ENCODE results near the gene FBXW2.

Gene FBXW2

GRCh38 chr9:120767451-120767850 is 25.8 kb downstream of the FBXW2 start:
- no peak for TF ChIP-seq EZH2phosphoT487 (IDR thresholded peaks at IDR 0.05; ENCODE audit: low read depth)
- TF ChIP-seq, protein P1, sequence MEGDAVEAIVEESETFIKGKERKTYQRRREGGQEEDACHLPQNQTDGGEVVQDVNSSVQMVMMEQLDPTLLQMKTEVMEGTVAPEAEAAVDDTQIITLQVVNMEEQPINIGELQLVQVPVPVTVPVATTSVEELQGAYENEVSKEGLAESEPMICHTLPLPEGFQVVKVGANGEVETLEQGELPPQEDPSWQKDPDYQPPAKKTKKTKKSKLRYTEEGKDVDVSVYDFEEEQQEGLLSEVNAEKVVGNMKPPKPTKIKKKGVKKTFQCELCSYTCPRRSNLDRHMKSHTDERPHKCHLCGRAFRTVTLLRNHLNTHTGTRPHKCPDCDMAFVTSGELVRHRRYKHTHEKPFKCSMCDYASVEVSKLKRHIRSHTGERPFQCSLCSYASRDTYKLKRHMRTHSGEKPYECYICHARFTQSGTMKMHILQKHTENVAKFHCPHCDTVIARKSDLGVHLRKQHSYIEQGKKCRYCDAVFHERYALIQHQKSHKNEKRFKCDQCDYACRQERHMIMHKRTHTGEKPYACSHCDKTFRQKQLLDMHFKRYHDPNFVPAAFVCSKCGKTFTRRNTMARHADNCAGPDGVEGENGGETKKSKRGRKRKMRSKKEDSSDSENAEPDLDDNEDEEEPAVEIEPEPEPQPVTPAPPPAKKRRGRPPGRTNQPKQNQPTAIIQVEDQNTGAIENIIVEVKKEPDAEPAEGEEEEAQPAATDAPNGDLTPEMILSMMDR (IDR thresholded peaks at IDR 0.05; ENCODE audit: low read depth, low read length): no peak
- no peaks in the 10 kb centered on the region for H3K79me2 ChIP-seq (ENCODE audit: low read length)
- 0 out of 2 replicates have a peak, but pooled peaks cover 5% of the 10 kb centered on the region for H3K4me1 ChIP-seq (ENCODE audit: low read length)
- no peak overlapping the region for H3K4me3 ChIP-seq (ENCODE audit: low read length)
- H3K9me3 ChIP-seq (ENCODE audit: insufficient read depth, low read length): no peaks in the 10 kb centered on the region
- no peak overlapping the region for H3K9ac ChIP-seq (ENCODE audit: low read length)
- no peaks in the 10 kb centered on the region for H4K20me1 ChIP-seq (ENCODE audit: insufficient read depth, low read length)
- no peak overlapping the region for H2AFZ ChIP-seq (ENCODE audit: low read depth, low read length)
- no peak overlapping the region for H3K27ac ChIP-seq (ENCODE audit: low read length)
- no peaks in the 10 kb centered on the region for H3K27me3 ChIP-seq (ENCODE audit: low read depth, low read length)
- H3K4me2 ChIP-seq (ENCODE audit: low read length): no peak overlapping the region
- H3K36me3 ChIP-seq (replicated peaks; ENCODE audit: low read depth, low read length): peaks cover 66% of the 10 kb centered on the region

GRCh38 chr9:120765910-120766425 is 27.2 kb downstream of the FBXW2 start:
- H4K20me1 ChIP-seq (ENCODE audit: insufficient read depth, low read length): no peaks in the 10 kb centered on the region
- H3K36me3 ChIP-seq (replicated peaks; ENCODE audit: low read depth, low read length): peaks cover 65% of the 10 kb centered on the region

GRCh38 chr9:120764476-120764875 is 28.7 kb downstream of the FBXW2 start:
- no peak overlapping the region for H3K4me2 ChIP-seq (ENCODE audit: low read length)
- no peak overlapping the region for H3K27ac ChIP-seq (ENCODE audit: low read length)
- no peak overlapping the region for H3K4me3 ChIP-seq (ENCODE audit: low read length)
- no peaks in the 10 kb centered on the region for H3K4me1 ChIP-seq (ENCODE audit: low read length)
- H3K36me3 ChIP-seq (replicated peaks; ENCODE audit: low read depth, low read length): peaks cover 60% of the 10 kb centered on the region
- no peaks in the 10 kb centered on the region for H3K79me2 ChIP-seq (ENCODE audit: low read length)
- no peak overlapping the region for H2AFZ ChIP-seq (ENCODE audit: low read depth, low read length)
- no peak overlapping the region for H3K9ac ChIP-seq (ENCODE audit: low read length)
- H3K27me3 ChIP-seq (ENCODE audit: low read depth, low read length): no peaks in the 10 kb centered on the region
- H3K9me3 ChIP-seq (ENCODE audit: insufficient read depth, low read length): no peaks in the 10 kb centered on the region
- no peaks in the 10 kb centered on the region for H4K20me1 ChIP-seq (ENCODE audit: insufficient read depth, low read length)
- TF ChIP-seq EZH2phosphoT487 (IDR thresholded peaks at IDR 0.05; ENCODE audit: low read depth): no peak
- TF ChIP-seq, protein P1 (IDR thresholded peaks at IDR 0.05; ENCODE audit: low read depth, low read length): no peak

More at GRCh38 chr9:120765910-120766425, 27.2 kb downstream of the FBXW2 start:
- no peaks in the 10 kb centered on the region for H3K79me2 ChIP-seq (ENCODE audit: low read length)
- no peaks in the 10 kb centered on the region for H3K9me3 ChIP-seq (ENCODE audit: insufficient read depth, low read length)
- H3K4me1 ChIP-seq (ENCODE audit: low read length): 0 out of 2 replicates have a peak, but pooled peaks cover 2% of the 10 kb centered on the region
- no peak overlapping the region for H2AFZ ChIP-seq (ENCODE audit: low read depth, low read length)
- H3K27me3 ChIP-seq (ENCODE audit: low read depth, low read length): no peaks in the 10 kb centered on the region
- no peak overlapping the region for H3K9ac ChIP-seq (ENCODE audit: low read length)
- no peak overlapping the region for H3K4me2 ChIP-seq (ENCODE audit: low read length)
- H3K4me3 ChIP-seq (ENCODE audit: low read length): no peak overlapping the region
- TF ChIP-seq, protein P1 (IDR thresholded peaks at IDR 0.05; ENCODE audit: low read depth, low read length): no peak
- TF ChIP-seq EZH2phosphoT487 (IDR thresholded peaks at IDR 0.05; ENCODE audit: low read depth): no peak
- no peak overlapping the region for H3K27ac ChIP-seq (ENCODE audit: low read length)

- Histone ChIP-seq H4K20me1 (ENCODE audit: insufficient read depth, low read length) (no peaks in the 10 kb centered on the region), H3K4me1 (ENCODE audit: low read length) (peaks cover 21% of the 10 kb centered on the region), H3K4me3 (ENCODE audit: low read length) (no peak overlapping the region), H2AFZ (ENCODE audit: low read depth, low read length) (no peak overlapping the region), H3K9me3 (ENCODE audit: insufficient read depth, low read length) (no peaks in the 10 kb centered on the region), H3K79me2 (ENCODE audit: low read length) (no peaks in the 10 kb centered on the region), H3K4me2 (ENCODE audit: low read length) (no peak overlapping the region), H3K27me3 (ENCODE audit: low read depth, low read length) (no peaks in the 10 kb centered on the region), H3K36me3 (replicated peaks; ENCODE audit: low read depth, low read length) (peaks cover 40% of the 10 kb centered on the region), H3K27ac (ENCODE audit: low read length) (no peak overlapping the region), H3K9ac (ENCODE audit: low read length) (no peak overlapping the region)
- no peak for TF ChIP-seq EZH2phosphoT487 (IDR thresholded peaks at IDR 0.05; ENCODE audit: low read depth)
- TF ChIP-seq, protein P1 (IDR thresholded peaks at IDR 0.05; ENCODE audit: low read depth, low read length): no peak
Measured at GRCh38 chr9:120761006-120761405, 32.2 kb downstream of the FBXW2 start.
